Ascending aorta (tissue), 2 donors: ENCODE results near the gene CDC14A. TPM values are rescaled to one million over a fixed set of nuclear protein-coding genes. Genes with fewer than 3 reads are reported as not detected.

Experiments
- DNase-seq, 2 donors: peaks; one replicate each; pipeline ENCODE4 v3.0.0-alpha.2; 2019; ENCODE audit warnings: low spot score in 2 of 2
- H3K27ac ChIP-seq, 2 donors: fragments of 200-600 bp; sonication (generic); one replicate each; pipeline ENCODE4 v1.5.1; 2016 to 2017; ENCODE audit warnings: mild to moderate bottlenecking in 1 of 2
- H3K27me3 ChIP-seq: fragments of 200-600 bp; sonication (generic); one replicate; pipeline ENCODE4 v1.5.1; 2017
- H3K36me3 ChIP-seq, 2 donors: fragments of 200-600 bp; sonication (generic); one replicate each; pipeline ENCODE4 v1.5.1; 2016
- H3K4me1 ChIP-seq, 2 donors: fragments of 200-600 bp; sonication (generic); one replicate each; pipeline ENCODE4 v1.5.1; 2016 to 2017; ENCODE audit warnings: mild to moderate bottlenecking in 1 of 2
- H3K4me3 ChIP-seq, 2 donors: fragments of 200-600 bp; sonication (generic); one replicate each; pipeline ENCODE4 v1.5.1; 2016 to 2017; ENCODE audit warnings: mild to moderate bottlenecking in 1 of 2
- H3K9me3 ChIP-seq, 2 donors: fragments of 200-600 bp; sonication (generic); one replicate each; pipeline ENCODE4 v1.5.1; 2016
- intact Hi-C: fragments of 100-400 bp; cut with DNase I; formaldehyde crosslinking; loops from one replicate; pipeline ENCODE4 v1.15.1; 2023
- total RNA-seq: library from RNA; depleted of rRNA; stranded (reverse); fragments of >200 nt; gene quantifications from one replicate; pipeline ENCODE4 v1.1.0, GENCODE V29; 2016
- TF ChIP-seq, protein P1 (sequence below), 3 experiments: fragments of 200-600 bp in 2 of 3; fragments of 450-650 bp in 1 of 3; sonication (generic) in 2 of 3; IDR thresholded peaks; one replicate each; pipeline ENCODE4 v1.5.1; 2016 to 2019; ENCODE audit warnings: antibody characterized with exemption in 3 of 3, mild to moderate bottlenecking in 1 of 3, moderate library complexity in 1 of 3

The CDC14A gene
- total RNA-seq, 1 donor from 2014 or later, result 2.0 TPM

DNA sequence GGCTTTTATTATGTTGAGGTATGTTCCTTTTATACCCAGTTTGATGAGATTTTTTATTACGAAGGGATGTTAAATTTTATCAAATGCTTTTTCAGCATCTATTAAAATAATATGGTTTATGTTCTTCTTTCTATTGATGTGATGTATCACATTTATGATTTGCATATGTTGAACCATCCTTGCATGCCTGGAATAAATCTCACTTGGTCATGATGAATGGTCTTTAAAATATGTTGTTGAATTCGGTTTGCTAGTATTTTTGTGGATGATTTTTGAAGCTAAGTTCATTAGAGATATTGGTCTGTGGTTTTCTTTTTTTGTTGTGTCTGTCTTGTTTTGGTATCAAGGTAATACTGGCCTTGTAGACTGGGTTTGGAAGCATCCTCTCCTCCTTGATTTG, 199.7 kb downstream of the CDC14A start:
- no peaks in the 10 kb centered on the region for H3K4me1 ChIP-seq
- no peak overlapping the region for H3K4me3 ChIP-seq
- H3K27ac ChIP-seq, result no peak overlapping the region
- peaks cover 0 to 11% of the 10 kb centered on the region in 2 donors for H3K9me3 ChIP-seq
- intact Hi-C loops, result no loop called here
- no peaks in the 10 kb centered on the region for H3K27me3 ChIP-seq
- TF ChIP-seq, protein P1, sequence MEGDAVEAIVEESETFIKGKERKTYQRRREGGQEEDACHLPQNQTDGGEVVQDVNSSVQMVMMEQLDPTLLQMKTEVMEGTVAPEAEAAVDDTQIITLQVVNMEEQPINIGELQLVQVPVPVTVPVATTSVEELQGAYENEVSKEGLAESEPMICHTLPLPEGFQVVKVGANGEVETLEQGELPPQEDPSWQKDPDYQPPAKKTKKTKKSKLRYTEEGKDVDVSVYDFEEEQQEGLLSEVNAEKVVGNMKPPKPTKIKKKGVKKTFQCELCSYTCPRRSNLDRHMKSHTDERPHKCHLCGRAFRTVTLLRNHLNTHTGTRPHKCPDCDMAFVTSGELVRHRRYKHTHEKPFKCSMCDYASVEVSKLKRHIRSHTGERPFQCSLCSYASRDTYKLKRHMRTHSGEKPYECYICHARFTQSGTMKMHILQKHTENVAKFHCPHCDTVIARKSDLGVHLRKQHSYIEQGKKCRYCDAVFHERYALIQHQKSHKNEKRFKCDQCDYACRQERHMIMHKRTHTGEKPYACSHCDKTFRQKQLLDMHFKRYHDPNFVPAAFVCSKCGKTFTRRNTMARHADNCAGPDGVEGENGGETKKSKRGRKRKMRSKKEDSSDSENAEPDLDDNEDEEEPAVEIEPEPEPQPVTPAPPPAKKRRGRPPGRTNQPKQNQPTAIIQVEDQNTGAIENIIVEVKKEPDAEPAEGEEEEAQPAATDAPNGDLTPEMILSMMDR (IDR thresholded peaks at IDR 0.05), result no peak
- no peaks in the 10 kb centered on the region for H3K36me3 ChIP-seq
- no peak for DNase-seq

DNA sequence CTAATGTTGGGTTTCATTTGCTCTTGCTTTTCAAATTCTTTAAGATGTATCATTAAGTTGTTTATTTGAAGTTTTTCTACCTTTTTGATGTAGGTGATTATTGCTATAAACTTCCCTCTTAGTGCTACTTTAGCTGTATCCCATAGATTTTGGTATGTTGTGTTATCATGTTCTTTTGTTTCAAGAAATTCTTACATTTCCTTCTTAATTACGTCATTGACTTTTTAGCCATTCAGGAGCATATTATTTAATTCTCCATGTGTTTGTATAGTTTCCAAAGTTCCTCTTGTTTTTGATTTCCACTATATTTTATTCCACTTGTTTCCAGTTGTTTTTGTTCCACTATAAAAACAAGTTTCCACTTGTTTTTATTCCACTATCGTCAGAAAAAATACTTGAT, 200.6 kb downstream of the CDC14A start:
- intact Hi-C loops, result no loop called here

DNA sequence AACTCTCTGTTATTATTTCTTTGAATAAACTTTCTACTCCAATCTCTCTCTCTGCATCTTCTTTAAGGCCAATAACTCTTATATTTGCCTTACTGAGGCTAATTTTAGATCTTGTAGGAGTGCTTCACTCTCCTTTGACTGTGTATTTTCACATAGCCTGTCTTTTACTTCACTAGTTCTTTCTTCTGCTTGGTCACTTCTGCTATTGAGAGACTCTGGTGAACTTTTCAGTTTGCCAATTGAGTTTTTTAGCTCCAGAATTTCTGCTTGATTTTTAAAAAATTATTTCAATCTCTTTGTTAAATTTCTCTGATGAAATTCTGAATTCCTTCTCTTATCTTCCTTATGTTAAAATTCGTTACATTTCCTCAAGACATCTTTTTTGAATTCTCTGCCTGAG, 203.9 kb downstream of the CDC14A start:
- Histone ChIP-seq H3K4me1 (no peaks in the 10 kb centered on the region), H3K27me3 (no peaks in the 10 kb centered on the region), H3K4me3 (no peak overlapping the region), H3K36me3 (no peaks in the 10 kb centered on the region), H3K27ac (no peak overlapping the region), H3K9me3 (peaks cover 0 to 11% of the 10 kb centered on the region in 2 donors)
- intact Hi-C loops, result no loop called here
- DNase-seq, result no peak
- TF ChIP-seq, protein P1 (IDR thresholded peaks at IDR 0.05), result no peak

More for the DNA sequence above, 200.6 kb downstream of the CDC14A start:
- Histone ChIP-seq H3K27ac (no peak overlapping the region), H3K27me3 (no peaks in the 10 kb centered on the region), H3K4me3 (no peak overlapping the region), H3K9me3 (peaks cover 0 to 11% of the 10 kb centered on the region in 2 donors), H3K36me3 (no peaks in the 10 kb centered on the region), H3K4me1 (no peaks in the 10 kb centered on the region)
- no peak for DNase-seq
- TF ChIP-seq, protein P1 (IDR thresholded peaks at IDR 0.05), result no peak

DNA sequence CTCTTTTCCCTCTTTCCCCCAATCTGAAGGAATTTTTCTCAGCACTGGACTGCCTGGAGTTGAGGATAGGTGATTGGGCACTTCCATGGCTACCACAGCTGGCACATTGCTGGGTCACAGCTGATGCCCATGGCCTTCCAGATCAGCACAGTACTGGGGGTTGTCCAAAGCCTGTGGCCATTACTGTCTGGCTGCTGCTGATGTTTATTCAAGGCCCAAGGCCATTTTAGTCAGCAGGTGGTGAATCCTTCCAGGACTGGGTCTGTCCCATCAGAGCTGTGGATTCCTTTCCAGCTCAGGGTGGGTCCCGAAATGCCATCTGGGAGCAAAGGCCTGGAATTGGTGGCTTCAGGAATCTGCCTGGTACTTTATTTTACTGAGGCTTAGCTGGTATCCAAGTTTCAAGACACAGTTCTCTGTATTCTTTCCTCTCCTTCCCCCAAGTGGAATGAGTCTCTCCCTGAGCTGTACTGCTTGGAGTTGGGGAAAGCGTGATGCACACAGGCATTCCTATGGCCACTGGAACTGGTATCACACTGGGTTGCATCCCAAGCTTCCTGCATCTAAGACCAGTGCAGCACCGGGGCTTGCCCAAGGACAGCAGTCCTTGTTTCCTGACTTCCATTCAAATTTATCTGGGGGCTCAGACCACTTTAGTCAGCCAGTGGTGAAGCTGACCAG, 204.8 kb downstream of the CDC14A start:
- Histone ChIP-seq H3K27ac (no peak overlapping the region), H3K27me3 (no peaks in the 10 kb centered on the region), H3K4me3 (no peak overlapping the region), H3K4me1 (no peaks in the 10 kb centered on the region), H3K9me3 (peaks cover 0 to 11% of the 10 kb centered on the region in 2 donors), H3K36me3 (no peaks in the 10 kb centered on the region)
- DNase-seq, result no peak
- intact Hi-C loops, result no loop called here
- TF ChIP-seq, protein P1 (IDR thresholded peaks at IDR 0.05), result no peak

DNA sequence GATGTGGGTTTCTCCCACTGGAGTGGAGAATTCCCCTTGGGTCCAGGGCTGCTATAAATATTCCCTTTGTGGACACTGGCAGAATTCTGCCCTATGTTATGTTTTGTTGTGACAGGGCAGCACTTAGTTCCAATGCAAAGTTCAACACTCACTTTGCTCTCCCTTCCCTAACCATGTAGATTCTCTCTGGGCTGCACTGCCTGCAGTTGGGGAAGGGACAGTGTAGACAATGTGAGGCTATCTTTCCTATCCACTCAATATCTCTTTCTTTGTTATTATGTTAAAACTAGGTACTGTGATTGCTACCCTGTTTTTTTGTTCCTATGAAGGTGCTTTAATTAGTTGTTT, 205.3 kb downstream of the CDC14A start:
- intact Hi-C loops, result no loop called here
- DNase-seq, result no peak
- TF ChIP-seq, protein P1 (IDR thresholded peaks at IDR 0.05), result no peak
- Histone ChIP-seq H3K27ac (no peak overlapping the region), H3K4me3 (no peak overlapping the region), H3K9me3 (peaks cover 0 to 11% of the 10 kb centered on the region in 2 donors), H3K4me1 (no peaks in the 10 kb centered on the region), H3K36me3 (no peaks in the 10 kb centered on the region), H3K27me3 (no peaks in the 10 kb centered on the region)

DNA sequence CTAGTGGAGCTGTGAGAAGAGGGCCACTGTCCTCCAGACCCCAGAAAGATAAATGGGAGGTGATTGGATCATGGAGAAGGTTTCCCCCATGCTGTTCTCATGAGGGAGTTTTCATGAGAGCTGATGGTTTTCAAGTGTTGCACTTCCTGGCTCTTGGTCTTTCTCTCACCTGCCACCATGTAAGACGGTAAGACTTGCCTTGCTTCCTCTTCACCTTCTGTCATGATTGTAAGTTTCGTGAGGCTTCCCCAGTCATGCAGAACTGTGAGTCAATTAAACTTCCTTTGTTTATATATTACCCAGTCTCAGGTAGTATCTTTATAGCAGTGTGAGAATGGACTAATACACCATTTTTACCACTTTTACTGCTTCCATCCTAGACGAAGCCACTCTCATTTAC, 213.2 kb downstream of the CDC14A start:
- no peak overlapping the region for H3K27ac ChIP-seq
- DNase-seq, result no peak
- H3K4me1 ChIP-seq, result no peaks in the 10 kb centered on the region
- H3K4me3 ChIP-seq, result no peak overlapping the region
- TF ChIP-seq, protein P1 (IDR thresholded peaks at IDR 0.05), result no peak
- intact Hi-C loops, result no loop called here
- H3K9me3 ChIP-seq, result no peaks in the 10 kb centered on the region
- no peaks in the 10 kb centered on the region for H3K27me3 ChIP-seq
- no peaks in the 10 kb centered on the region for H3K36me3 ChIP-seq
